NOMO-1 treated with DMSO at 0.1 percent for 48 hours (cell line): ENCODE measurements around the gene CLNS1A.
"Not testable (repeated sequence)": the region's sequence is repeated elsewhere in the genome, so short reads cannot be mapped to it uniquely, and the experiment has no call there.

ENCODE experiments used
- DNase-seq: peaks from one replicate; lab custom pipeline; 2025; ENCODE audit not compliant: unreplicated experiment; lab: John Stamatoyannopoulos, UW

CLNS1A gene

DNA sequence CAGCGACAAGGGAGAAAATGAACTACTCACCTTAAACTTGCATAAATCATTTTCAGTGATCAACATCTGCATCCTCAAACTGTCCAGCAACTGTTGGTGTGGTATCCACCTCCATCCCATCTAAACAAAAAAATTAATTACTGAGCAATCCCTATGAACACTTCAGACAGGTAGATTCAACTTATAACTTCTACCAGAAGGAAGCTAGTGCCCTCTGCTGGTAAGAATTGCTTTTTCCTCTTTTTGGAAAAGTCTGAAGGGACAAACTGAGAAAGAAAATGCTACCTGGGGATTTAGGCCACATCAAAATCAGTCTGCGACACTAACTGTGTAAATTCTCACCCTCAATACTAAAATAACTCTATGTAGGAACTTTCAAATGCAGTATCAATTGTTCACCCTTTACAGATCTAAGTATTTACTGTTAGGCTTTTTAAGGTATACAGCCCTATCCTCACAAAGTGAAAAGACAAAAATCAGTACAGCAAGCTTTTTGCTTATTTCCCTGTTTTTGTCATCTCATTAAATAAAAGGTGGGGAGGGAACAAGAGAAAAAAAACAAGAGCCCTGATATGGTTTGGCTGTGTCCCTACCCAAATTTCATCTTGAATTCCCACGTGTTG is 17.9 kb downstream of the CLNS1A start:
- DNase-seq = peak; percentile 41

DNA sequence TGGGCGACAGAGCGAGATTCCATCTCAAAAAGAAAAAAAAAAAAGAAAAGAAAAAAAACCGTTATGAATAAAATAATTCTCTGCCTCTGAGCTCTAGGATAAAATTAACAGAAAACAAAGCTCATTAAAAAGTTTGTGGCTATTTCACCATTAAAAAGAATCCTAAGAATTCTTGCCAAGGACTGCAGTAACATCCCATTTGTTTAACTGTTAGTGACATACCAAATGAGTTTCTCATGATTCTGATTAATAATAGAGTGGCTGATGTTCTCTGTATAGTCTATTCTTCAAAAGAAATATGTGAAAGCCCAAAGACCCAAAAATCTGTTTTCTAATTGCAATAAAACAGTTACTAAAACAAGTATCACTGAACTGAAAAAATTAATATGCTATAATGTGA is 19.7 kb downstream of the CLNS1A start:
- no peak for DNase-seq

DNA sequence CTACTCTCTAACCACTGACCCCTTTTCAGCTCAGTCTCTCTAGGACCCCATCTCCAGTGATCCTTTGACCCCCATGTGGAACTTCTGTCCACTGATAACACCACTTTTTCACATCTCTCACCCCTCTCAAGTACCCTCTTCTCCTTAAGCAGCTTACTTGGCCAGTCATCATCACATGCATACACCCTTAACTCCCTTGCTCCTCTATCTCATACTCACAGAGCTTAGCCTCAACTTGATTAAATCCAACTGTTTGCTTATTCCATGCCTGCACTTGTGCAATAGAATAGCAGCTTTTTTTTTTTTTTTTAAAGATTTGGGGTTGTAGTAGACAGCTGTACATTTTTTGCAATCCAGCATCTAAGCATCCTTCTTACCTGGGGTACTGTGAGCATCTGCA is 25.7 kb downstream of the CLNS1A start:
- DNase-seq = no peak

DNA sequence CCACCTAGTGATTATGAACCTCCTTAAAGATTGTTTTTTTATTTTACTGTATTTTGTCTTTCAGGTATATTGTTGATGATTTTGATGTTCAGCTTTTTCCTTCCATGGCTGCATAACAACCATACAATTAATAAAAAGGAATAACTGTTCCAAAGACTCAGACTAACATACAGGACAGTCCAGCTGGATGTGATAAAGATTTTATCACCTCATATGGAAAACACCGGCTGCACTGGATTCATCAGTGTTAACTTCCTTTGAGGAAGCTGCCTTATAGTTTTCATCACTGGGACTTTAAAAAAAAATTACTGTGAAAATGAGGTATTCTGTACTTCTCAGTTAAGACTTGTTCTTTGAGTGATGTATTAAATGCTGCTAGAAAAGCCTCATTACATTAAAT is 28.4 kb downstream of the CLNS1A start:
- no peak for DNase-seq

DNA sequence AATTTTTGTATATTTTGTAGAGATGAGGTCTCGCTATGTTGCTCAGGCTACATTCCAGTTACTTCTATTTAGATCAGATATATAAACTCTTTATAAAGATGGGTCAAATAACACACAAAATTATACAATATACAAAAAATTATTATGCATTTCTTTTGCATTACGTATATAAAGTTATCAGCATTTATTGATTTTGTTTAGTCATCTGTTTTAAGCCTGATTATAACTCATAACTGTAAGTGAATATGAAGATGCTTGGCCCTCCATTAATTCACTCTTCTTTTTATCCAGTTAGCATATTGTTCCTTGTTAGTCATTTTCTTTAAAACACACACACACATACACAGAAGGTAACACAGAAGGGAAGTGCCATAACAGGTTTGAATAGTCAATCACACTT is 33.3 kb downstream of the CLNS1A start:
- DNase-seq = no peak

DNA sequence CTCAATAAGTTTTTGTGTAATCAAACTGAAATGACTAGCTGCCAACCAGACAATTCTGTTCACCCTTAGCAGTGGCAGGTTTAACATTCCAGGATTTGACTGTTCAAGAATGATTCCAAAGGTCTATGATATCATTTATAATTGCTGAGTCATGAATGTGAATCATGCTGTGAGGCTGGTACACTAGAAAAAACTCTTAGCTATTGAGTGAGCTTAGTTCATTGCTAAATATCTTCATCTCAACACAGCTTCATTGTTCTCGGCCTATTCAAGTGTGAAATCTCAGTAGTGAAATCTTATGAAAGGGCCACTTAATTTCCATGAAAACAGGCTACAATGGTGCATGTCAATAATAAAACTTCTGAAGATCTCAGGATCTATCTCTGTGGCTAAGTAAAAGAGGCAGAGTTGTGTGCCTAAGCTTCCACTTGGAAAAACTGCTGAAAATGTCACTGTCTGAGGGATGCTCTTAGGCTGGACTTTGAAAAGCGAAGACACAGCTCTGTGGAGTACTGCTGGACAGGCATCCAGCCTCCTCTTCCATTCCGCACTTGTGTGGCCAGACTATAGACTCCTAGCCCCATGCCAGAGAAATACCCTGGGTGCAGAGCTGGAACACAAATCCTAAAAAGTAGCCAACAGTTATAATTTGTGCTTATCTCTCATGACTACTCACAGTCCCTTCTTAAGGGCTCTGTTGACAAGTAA is 35.1 kb downstream of the CLNS1A start:
- DNase-seq = no peak

DNA sequence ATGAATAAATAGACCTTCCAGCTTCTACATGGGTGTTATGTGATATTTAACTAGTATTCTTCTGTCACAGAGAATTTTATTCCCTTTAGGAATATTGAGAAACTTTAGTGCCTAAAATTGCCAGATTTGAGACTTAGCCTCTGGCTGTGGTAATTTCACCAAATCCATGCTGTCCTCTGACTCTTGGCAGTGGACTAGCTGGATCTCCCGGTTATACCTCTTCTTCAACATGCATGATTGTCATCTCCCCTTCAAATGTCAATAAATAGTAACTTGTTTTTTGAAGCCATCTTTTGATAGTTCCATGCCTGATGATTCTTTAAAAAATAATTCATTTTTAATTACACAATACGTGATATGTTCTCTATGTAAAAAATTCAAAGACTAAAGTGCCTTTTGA is 39.4 kb downstream of the CLNS1A start:
- DNase-seq = no peak

DNA sequence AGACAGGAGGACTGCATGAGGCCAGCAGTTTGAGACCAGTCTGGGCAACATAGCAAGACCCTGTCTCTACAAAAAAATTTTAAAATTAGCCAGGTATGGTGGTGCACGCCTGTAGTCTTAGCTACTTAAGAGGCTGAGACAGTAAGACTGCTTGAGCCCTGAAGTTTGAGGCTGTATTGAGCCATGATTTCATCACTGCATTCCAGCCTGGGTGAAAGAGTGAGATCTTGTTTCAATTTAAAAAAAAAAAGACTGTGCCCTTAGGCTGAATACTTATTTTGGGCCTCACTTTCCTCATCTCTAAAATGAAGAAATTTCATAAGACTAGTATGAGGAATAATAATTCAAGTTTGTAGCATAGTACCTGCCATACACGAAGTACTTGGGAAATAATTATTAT is 41.0 kb downstream of the CLNS1A start:
- no peak for DNase-seq

DNA sequence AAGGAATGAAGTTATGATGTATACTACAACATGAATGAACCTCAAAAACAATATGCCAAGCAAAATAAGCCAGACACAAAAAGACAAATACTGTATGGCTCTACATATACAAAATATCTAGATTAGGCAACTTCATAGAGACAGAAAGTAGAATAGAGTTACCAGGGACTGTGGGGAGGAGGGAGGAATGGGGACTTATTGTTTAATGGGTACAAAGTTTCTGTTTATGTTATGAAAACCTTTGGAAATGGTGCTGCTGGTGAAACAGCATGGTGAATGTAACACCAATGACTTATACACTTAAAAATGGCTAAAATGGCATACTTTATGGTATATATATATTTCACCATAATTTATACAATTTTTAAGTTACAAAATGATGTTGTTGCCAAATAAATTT is 43.7 kb downstream of the CLNS1A start:
- DNase-seq = no peak

DNA sequence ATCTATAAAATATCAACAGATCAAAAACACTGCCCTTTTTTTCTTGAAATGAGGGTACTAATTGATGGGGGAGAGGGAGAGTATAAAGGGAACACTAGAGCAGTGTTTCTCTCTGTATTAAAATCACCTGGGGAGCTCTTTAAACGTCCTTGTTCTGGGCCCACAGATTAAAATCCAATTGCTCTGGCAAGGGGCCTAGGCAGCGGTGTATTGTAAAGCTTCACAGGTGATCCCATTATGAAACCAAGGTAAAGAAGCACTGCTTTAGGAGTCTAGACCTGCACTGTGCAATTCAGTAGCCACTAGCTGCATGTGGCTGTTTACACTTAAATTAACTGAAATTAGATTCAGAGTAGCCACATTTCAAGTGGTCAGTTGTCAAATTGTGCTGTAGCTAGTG is 44.9 kb downstream of the CLNS1A start:
- DNase-seq = no peak

DNA sequence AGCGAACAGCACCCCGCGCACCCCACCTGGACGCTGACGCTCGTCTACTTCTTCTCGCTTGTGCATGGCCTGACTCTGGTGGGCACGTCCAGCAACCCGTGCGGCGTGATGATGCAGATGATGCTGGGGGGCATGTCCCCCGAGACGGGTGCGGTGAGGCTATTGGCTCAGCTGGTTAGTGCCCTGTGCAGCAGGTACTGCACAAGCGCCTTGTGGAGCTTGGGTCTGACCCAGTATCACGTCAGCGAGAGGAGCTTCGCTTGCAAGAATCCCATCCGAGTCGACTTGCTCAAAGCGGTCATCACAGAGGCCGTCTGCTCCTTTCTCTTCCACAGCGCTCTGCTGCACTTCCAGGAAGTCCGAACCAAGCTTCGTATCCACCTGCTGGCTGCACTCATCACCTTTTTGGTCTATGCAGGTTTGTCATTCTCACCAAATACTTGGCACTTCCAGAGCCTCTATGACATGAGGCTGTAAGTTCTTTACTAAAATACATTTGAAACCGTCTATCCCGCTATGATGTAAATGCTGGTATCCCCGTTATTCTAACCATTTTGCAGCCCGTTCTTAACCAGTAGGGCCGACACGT is 47.3 kb downstream of the CLNS1A start:
- no peak for DNase-seq

DNA sequence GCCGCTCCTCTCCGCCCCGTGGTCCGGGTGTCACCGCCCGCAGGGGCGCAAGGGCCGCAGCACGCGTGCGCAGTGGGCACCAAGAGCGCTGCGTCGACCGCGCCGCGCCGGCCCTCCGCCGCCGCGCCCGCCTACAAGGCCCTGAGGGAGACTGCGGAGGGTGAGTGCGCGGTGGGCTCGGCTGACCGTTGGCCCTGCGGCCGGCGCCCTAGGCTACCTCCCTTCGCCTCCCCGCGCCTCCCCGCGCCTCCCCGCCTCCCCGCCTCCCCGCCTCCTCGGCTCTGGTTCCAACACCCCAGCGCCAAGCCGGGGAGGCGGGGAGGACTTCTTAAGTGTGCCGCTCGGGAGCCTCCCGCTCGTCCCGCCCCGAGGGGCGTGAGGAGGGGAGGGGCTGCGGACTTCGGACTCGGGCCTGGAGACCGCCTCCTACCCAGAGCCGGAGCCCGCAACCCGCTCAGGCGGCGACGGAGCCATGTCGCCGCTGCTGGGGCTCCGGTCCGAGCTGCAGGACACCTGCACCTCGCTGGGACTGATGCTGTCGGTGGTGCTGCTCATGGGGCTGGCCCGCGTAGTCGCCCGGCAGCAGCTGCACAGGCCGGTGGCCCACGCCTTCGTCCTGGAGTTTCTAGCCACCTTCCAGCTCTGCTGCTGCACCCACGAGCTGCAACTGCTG is 47.9 kb downstream of the CLNS1A start, which contains the start of gene AQP11:
TSS of gene AQP11 (plus strand) at position 433 of the 673 bp plus-strand sequence. CDS start at position 473, 40 bp downstream.
- peak; percentile 70 for DNase-seq

DNA sequence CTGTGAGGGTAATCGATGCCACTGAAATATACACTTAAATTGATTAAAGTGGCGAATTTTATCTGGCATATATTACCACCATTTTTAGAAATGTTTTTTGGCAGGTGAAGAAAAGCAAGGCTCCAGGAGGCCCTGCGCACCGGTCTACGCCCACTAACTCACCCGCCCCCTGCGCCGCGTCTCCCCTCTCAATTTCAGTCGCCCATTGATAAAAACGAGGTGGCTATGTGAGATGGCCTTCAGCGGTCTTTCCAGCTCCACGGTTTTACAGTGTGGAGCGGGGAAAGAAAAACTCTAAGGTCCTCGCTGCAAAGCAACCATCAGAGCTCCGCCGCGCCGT is 48.4 kb downstream of the CLNS1A start:
- DNase-seq = no peak

DNA sequence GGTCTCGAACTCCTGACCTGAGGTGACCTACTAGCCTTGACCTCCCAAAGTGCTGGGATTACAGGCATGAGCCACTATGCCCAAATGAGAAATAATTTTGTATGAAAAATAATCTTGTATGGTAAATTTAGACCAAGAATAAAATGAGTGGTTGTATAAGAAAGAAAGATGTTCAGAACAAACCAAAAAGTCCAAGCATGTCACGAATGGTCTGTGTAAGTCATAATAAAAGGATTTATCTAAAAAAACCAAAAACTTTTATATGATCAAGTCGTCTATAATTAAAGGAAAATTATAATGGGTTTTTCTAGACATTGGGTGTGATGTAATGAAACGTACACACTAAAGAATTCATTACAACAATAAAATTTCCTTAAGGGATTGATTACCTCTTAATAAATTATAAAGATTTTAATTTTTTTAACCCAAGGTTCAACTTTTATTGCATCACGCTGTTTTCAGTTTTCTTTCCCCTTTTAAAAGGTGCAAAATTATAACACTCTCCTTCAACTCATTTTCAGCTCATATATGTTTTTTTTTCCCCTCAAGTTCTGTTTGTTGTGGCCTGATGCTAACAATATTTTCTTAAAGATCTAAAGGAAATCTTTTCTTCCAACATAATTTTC is 56.8 kb downstream of the CLNS1A start:
- DNase-seq = no peak

DNA sequence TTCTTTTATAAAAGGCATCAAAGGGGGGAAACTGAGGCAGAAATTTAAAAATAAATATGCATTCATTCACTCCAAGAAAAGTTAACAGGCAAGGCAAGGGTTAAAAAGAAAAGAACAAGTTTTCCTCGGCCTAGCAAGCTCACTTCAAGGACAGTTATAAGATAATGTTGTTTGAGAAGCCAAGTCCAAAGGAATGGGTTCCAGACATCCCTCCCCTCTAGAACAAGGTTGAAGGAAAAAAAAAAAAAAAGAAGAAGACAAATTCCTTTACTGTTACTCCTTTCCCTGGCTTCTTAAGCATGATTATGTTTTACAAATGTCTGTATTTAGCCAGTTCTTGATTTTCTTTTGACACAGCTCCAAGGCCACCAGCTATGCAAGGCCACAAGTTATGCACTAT is 62.2 kb downstream of the CLNS1A start:
- DNase-seq = not testable (repeated sequence)

DNA sequence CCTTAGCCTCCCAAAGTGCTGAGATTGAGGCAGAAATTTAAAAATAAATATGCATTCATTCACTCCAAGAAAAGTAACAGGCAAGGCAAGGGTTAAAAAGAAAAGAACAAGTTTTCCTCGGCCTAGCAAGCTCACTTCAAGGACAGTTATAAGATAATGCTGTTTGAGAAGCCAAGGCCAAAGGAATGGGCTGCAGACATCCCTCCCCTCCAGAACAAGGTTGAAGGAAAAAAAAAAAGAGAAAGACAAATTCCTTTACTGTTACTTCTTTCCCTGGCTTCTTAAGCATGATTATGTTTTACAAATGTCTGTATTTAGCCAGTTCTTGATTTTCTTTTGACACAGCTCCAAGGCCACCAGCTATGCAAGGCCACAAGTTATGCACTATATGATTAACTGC is 66.7 kb downstream of the CLNS1A start:
- DNase-seq = not testable (repeated sequence)

DNA sequence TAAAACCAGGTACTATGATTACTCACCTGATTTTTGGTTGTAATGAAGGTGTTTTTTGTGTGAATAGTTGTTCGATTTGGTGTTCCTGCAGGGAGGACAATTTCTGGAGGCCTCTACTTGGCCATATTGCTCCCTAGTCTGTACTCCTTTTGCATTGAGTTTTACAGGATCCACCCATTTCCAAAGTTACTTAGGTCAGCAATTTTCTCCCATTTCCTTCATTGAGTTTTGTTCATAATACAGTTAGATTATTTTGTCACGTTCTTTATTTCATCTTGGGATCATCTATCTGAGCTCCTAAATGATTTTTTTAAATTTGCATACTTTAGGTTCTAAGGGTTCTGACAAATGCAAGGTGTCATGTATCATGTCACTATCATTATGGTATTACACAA is 67.9 kb downstream of the CLNS1A start:
- no peak for DNase-seq

DNA sequence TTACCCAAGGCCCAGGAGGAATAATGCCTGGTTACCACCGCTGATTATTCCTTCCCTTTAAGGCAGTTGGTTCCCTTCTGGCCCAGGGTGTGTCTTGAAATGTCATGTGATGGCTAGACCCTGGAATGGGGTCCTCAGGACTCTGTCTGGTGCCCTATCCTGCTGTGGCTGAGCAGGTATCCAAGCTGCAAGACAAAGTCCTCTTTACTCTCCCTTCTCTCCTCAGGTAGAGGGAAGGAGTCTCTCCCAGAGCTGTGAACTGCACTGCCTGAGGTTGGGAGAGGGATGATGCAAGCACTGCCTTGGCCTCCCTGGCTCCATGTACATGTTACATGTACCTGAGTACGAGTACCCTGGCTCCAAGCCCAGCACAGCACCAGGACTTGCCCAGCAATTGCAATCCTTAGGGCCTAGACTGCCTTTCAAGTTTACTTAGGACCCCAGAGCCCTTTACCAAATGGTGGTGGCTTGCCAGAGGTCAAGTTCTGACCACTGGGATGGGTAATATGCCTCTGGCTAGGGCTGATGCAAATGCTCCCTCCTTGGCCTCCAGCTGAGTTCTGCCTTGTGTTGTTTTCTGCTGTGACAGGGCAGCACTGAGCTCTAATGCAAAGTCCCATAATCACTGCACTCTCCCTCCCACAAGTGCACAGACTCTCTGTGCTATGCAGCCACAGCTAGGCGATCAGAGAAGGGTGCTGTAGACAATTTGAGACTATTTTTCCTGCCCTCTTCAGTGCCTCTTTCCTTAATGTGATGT is 68.5 kb downstream of the CLNS1A start:
- no peak for DNase-seq

DNA sequence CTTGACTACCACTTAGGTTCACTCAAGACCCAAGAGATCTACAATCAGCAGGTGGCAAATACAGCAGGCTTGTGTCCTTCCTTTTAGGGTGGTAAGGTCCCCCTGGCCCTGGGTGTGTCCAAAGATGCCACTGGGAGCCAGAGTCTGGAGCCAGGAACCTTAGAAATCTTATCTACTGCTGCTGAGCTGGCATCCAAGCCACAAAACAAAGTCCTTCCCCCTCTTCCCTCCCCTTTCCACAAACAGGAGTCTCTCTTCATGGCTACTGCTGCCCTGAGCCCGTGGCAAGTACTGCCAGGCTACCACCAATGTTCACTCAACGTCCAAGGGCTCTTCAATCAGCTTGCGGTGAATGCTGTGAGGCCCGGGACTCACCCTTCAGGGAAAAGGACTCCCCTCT is 69.3 kb downstream of the CLNS1A start:
- DNase-seq = no peak
